DMS114 treated with DMSO at 0.1 percent for 48 hours (cell line): Measurements from ENCODE around the gene MOXD1.
"Not testable (repeated sequence)": the region's sequence is repeated elsewhere in the genome, so short reads cannot be mapped to it uniquely, and the experiment has no call there.

ENCODE experiments used
- DNase-seq: peaks from one replicate; lab custom pipeline; 2025; ENCODE audit not compliant: unreplicated experiment; lab: John Stamatoyannopoulos, UW

Gene MOXD1

GRCh38 chr6:132354517-132355167 lies 46.6 kb downstream of the MOXD1 start:
- no peak for DNase-seq

DNA sequence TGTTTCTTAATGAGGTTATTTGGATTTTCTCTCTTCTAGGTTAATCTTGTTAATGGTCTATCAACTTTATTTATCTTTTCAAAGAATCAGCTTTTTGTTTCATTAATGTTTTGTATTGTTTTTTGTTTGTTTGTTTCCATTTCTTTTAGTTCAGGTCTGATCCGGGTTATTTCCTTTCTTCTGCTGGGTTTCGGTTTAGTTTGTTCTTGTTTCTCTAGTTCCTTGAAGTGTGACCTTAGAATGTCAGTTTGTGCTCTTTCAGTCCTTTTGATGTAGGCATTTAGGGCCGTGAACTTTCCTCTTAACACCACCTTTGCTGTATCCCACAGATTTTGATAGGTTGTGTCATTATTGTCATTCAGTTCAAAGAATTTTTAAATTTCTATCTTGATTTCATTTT lies 49.3 kb downstream of the MOXD1 start:
- DNase-seq, result not testable (repeated sequence)

- no peak for DNase-seq
These were observed 53.0 kb downstream of the MOXD1 start for GRCh38 chr6:132348231-132348630.

DNA sequence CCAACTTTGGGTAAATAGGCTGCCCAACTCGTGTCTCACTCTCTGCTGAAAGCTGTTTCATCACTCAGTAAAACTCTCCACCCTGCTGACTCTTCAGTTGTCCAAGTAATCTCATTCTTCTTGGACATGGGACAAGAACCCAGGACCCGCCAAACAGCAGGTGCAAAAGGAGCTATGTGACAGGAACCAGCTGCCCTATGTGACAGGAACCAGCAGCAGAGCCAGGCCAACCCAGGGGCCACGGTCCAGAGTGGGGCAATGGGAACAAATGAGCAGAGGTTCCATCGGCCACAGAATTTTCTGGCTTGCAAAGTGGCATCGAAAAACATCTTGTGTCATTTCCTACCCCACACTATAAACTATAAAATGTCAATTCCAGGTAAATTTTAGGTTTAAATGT lies 56.5 kb downstream of the MOXD1 start:
- no peak for DNase-seq

- DNase-seq, result no peak
These were observed 59.6 kb downstream of the MOXD1 start for GRCh38 chr6:132341646-132342045.

GRCh38 chr6:132334521-132334885 lies 66.8 kb downstream of the MOXD1 start:
- no peak for DNase-seq

DNA sequence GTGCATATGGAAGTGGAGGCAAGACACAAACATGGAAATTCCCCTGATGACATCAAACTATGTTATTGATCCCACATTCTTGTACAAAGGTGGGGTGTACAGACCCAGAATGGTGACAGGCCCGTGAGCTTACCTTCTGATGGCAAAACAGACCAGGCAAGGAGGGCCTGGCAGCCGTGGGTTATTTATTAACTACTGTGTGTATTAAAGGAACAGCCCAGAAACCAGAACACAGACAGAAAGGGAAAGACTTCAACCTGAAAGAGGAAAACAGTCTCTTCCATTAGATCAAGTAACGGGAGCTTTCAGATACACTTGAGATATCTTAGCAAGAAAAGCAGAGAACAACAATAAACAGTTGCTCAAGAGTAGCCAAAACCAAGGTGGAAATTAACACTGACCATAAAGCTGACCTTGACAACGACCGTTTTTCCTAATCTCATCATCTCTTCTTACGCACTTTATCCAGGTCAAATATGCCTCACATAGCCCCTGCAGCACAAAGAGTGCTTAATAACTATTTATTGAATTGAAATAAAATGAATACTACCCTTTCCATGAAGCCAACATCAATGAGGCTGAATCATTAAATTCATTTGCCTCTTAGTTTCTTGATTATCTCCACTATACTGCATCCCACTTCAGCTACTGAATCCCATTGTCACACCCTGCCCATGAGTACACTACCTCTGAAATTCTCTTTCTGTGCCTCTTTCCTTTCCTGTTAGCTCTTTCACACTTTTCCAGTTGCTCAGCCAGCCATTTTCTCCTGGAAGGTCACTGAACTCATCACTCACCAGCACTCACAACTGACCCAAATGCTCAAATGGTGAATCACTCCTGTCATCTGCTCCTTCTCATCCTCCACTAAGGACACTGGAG lies 67.4 kb downstream of the MOXD1 start:
- no peak for DNase-seq

DNA sequence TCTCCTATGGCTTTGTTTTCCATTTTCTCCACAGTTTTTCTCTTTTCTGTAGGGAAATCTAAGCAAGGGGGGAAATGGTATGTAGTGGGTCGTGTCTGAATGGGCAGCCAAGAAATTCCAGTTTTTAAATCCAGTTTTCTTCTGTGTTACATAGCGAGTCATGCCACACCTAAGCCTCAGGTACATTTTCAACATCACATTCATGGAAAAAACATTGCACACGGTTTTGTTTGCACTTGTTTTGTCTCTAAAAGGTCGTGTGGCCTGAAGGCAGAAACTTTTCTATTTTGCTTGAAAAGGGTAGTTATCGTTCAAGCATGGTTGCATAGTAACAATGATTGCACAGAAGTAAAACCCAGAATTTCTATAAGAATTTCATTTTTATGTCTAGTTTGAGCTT lies 70.5 kb downstream of the MOXD1 start:
- DNase-seq, result no peak

GRCh38 chr6:132322398-132322797 lies 78.9 kb downstream of the MOXD1 start:
- DNase-seq, result no peak

GRCh38 chr6:132320007-132320406 lies 81.3 kb downstream of the MOXD1 start:
- DNase-seq, result no peak

GRCh38 chr6:132316970-132317369 lies 84.3 kb downstream of the MOXD1 start:
- no peak for DNase-seq

DNA sequence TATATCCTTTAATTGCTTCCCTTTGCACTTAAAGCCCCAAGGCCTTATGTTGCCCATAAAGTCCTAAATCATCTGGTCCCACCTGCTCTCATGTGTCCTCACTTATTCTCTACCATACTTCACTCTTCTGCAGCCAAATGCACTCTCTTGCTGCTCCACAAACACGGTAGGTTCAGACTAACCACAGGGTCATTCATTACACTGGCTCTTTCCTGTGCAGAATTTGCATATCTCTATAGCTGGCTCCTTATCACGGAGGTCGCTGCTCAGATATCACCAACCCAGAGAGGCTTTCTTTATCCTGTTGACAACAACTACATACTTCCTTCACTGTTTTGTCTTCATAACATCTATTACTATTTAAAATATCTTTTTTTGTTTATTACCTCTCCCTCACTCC lies 86.8 kb downstream of the MOXD1 start:
- DNase-seq, result no peak

- no peak for DNase-seq
These were observed 90.4 kb downstream of the MOXD1 start for GRCh38 chr6:132310921-132311320.

DNA sequence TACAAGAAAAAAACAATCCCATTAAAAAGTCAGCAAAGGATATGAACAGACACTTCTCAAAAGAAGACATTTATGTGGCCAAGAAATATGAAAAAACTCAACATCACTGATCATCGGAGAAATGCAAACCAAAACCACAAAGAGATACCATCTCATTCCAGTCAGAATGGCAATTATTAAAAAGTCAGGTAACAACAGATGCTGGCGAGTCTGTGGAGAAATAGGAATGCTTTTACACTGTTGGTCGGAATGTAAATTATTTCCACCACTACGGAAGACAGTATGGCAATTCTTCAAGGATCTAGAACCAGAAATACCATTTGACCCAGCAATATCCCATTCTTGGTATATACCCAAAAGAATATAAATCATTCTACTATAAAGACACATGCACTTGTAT lies 91.1 kb downstream of the MOXD1 start:
- DNase-seq, result not testable (repeated sequence)

DNA sequence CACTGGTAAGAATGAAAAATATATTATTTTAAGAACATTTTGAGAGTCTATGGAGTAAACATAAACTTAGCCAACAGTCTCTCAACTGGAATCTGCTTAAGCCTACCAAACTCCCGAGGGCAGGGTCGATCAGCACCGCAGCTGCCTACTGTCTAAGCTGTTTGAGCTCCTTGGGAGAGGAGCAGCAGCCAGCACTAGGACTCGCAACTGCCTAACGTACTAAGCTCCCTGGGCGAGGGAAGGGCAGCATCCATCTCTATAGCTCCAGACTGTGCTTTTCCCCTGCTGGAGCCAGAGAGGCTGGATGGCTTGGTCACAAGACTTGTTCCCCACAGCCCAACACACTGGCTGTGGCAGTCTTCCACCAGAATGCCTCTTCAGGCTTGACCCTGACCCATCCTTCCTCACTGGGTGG lies 96.4 kb downstream of the MOXD1 start:
- no peak for DNase-seq

- DNase-seq, result peak; percentile 14
These were observed 100.8 kb downstream of the MOXD1 start for GRCh38 chr6:132300323-132300949.

DNA sequence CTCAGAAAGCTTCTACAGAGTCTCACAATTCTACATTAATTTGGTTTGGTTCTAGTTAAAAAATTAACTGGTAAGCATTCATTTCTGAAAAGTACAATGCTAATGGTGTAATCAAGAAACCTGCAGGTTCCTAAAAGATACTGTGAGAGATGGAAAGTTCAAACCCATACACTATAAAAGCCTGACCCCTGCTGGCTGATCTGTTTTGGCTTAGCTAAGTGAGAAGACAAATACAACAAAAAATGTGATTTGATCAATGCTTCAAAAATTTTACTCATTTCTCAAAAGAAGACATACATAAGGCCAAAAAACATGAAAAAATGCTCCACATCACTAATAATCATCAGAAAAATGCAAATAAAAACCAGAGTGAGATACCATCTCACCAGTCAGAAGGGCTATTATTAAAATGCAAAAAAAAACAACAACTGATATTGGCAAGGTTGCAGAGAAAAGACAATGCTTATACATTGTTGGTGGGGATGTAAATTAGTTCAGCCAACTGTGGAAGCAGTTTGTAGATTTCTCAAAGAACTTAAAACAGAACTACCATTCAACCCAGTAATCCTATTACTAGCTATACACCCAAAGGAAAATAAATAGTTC lies 102.8 kb downstream of the MOXD1 start:
- peak; percentile 17 for DNase-seq

DNA sequence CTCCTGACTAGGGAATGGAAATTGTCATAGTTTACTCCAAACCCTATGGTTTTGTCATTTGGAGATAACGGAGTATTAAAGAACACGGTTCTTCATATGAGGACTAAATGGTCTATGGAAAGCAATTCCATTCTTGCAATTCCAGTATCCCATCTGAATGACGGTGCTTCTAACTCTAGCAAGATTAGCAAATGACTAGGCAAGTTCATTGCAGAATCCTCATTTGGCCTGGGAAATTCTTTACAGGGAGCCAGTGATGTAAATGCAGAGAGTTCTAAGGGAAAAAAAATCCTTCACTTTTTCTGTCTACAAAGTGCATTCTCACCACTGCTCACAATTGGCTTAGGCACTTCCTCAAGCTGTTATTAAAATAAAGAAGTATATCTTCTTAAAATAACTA lies 111.5 kb downstream of the MOXD1 start:
- DNase-seq, result no peak

- DNase-seq, result no peak
These were observed 114.2 kb downstream of the MOXD1 start for GRCh38 chr6:132287101-132287500.

DNA sequence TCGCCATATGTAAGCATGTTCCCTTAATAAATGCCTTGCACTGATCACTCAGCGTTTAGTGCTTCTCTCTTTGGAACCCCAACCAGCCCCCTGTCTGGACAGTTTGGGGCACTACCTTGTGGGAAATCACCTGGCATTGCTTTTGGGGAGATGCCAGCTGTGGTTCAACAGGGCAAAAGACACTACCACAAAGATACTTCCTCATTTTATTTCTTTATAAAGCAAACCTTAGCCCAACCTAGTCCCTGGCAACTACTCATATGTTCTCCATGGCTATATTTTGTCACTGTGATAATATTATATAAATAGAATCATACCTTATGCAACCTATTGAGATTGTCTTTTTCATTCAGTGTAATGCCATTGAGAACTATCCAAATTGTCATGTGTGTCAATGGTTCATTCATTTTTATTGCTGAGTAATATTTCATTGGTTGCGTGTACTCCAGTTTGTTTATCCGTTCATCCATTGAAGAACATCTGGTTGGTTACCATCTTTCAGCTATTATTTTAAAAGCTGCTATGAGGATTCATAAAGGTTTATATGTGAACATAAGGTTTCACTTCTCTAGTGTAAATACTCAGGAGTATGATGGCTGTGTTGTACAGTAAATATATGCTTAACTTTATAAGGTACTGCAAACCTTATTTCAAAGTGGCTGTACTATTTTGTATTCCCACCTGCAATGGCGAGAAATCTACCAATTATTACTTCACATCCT lies 114.8 kb downstream of the MOXD1 start:
- no peak for DNase-seq
